ENCODE results near the gene GPC6.
"Not testable (repeated sequence)": the region's sequence is repeated elsewhere in the genome, so short reads cannot be mapped to it uniquely, and the experiment has no call there.

Gene GPC6

DNA sequence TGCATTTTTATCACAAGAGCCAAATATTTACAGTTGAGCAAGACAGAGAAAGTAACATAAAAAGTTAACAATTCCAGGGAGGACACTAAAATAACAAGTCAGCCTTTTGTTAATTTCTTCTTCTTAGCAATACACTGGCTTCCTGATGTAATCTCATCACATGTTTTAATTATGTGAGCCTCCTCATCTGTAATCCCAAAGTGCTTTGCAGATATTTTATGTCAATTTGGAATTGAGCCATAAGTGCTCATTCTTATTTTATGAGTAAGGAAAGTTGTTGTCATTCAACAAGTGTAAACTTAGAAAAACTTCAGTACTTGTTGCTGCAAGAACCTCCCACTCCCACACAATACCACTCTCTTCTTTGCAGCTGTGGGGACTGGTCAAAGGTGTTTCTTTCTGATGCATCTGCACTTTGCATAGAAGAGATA, 223.6 kb downstream of the GPC6 start:
- Histone ChIP-seq H3K4me2 (no peak overlapping the region), H3K36me3 (ENCODE audit: insufficient read depth) (no peaks in the 10 kb centered on the region), H3K27me3 (ENCODE audit: insufficient read depth, low read depth) (no peaks in the 10 kb centered on the region), H3K27ac (no peak overlapping the region), H2AFZ (ENCODE audit: low read depth) (no peak overlapping the region), H3K9ac (no peak overlapping the region), H3K4me3 (IDR thresholded peaks at IDR 0.05; ENCODE audit: insufficient read depth, low read depth, low read length) (no peak overlapping the region), H3K79me2 (ENCODE audit: insufficient read depth, low read depth) (no peaks in the 10 kb centered on the region), H4K20me1 (ENCODE audit: insufficient read depth) (no peaks in the 10 kb centered on the region), H3K4me1 (ENCODE audit: low read depth, poor library complexity, severe bottlenecking) (no peaks in the 10 kb centered on the region)
- TF ChIP-seq CTCF (conservative IDR thresholded peaks at IDR 0.05; ENCODE audit: low read depth, low read length), result no peak

DNA sequence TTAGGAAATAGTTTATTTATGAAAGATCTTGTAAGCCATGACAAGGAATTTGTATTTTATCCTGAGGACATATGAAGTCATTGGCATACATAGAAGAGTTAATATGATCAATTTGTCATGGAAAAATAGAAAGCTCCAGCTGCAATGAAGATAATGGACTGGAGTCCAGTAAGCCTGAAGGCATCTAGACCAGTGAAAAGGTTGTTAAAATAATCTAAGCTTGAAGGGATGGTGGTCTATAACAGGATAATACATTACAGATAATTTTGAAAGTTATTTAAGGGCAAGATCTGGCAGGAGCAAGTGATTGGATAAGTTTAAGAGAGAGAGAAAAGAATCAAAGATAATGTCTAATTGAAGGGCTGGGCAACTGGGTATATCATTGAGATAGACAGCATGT, 224.2 kb downstream of the GPC6 start:
- Histone ChIP-seq H3K4me3 (IDR thresholded peaks at IDR 0.05; ENCODE audit: insufficient read depth, low read depth, low read length) (no peak overlapping the region), H3K9ac (no peak overlapping the region), H3K79me2 (ENCODE audit: insufficient read depth, low read depth) (no peaks in the 10 kb centered on the region), H2AFZ (ENCODE audit: low read depth) (no peak overlapping the region), H3K36me3 (ENCODE audit: insufficient read depth) (no peaks in the 10 kb centered on the region), H4K20me1 (ENCODE audit: insufficient read depth) (no peaks in the 10 kb centered on the region), H3K27ac (no peak overlapping the region), H3K4me2 (no peak overlapping the region), H3K4me1 (ENCODE audit: low read depth, poor library complexity, severe bottlenecking) (no peaks in the 10 kb centered on the region), H3K27me3 (ENCODE audit: insufficient read depth, low read depth) (no peaks in the 10 kb centered on the region)
- TF ChIP-seq CTCF (conservative IDR thresholded peaks at IDR 0.05; ENCODE audit: low read depth, low read length), result no peak

GRCh38 chr13:93454676-93455235, 228.1 kb downstream of the GPC6 start:
- H3K4me3 ChIP-seq (IDR thresholded peaks at IDR 0.05; ENCODE audit: insufficient read depth, low read depth, low read length); H3K9ac ChIP-seq; H4K20me1 ChIP-seq (ENCODE audit: insufficient read depth); H3K27ac ChIP-seq; H3K4me2 ChIP-seq; H3K36me3 ChIP-seq (ENCODE audit: insufficient read depth); H2AFZ ChIP-seq (ENCODE audit: low read depth); H3K79me2 ChIP-seq (ENCODE audit: insufficient read depth, low read depth); H3K27me3 ChIP-seq (ENCODE audit: insufficient read depth, low read depth); H3K4me1 ChIP-seq (ENCODE audit: low read depth, poor library complexity, severe bottlenecking): not testable (repeated sequence)

DNA sequence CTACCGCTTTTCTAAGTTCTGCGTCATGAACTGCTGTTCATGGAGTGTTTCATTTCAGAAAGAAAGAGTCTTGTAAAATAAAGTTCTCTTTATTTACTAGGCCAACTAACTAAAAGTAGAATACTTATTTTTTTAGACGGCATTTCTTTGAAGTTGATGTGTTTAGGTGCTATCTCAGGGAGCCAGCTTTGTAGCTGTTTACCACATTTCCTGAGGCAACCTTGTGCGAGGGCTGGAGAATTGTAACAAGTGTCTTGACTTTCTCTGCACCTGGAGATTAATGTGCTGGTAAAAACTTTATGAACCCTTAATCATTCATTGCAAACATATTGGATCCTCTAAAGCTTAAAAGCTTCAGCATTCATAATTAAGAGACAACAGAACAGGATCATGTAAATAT, 229.3 kb downstream of the GPC6 start:
- Histone ChIP-seq H2AFZ (ENCODE audit: low read depth) (no peak overlapping the region), H4K20me1 (ENCODE audit: insufficient read depth) (no peaks in the 10 kb centered on the region), H3K4me1 (ENCODE audit: low read depth, poor library complexity, severe bottlenecking) (no peaks in the 10 kb centered on the region), H3K36me3 (ENCODE audit: insufficient read depth) (no peaks in the 10 kb centered on the region), H3K4me3 (IDR thresholded peaks at IDR 0.05; ENCODE audit: insufficient read depth, low read depth, low read length) (no peak overlapping the region), H3K27ac (no peak overlapping the region), H3K79me2 (ENCODE audit: insufficient read depth, low read depth) (no peaks in the 10 kb centered on the region), H3K4me2 (no peak overlapping the region), H3K9ac (no peak overlapping the region), H3K27me3 (ENCODE audit: insufficient read depth, low read depth) (no peaks in the 10 kb centered on the region)
- no peak for TF ChIP-seq CTCF (conservative IDR thresholded peaks at IDR 0.05; ENCODE audit: low read depth, low read length)

GRCh38 chr13:93460005-93460404, 233.4 kb downstream of the GPC6 start:
- Histone ChIP-seq H3K9ac (no peak overlapping the region), H2AFZ (ENCODE audit: low read depth) (no peak overlapping the region), H3K27me3 (ENCODE audit: insufficient read depth, low read depth) (no peaks in the 10 kb centered on the region), H3K27ac (no peak overlapping the region), H3K4me2 (no peak overlapping the region), H3K36me3 (ENCODE audit: insufficient read depth) (no peaks in the 10 kb centered on the region), H4K20me1 (ENCODE audit: insufficient read depth) (no peaks in the 10 kb centered on the region), H3K4me1 (ENCODE audit: low read depth, poor library complexity, severe bottlenecking) (no peaks in the 10 kb centered on the region), H3K4me3 (IDR thresholded peaks at IDR 0.05; ENCODE audit: insufficient read depth, low read depth, low read length) (no peak overlapping the region), H3K79me2 (ENCODE audit: insufficient read depth, low read depth) (no peaks in the 10 kb centered on the region)
- no peak for TF ChIP-seq CTCF (conservative IDR thresholded peaks at IDR 0.05; ENCODE audit: low read depth, low read length)
